H9 (cell line): ENCODE results near the gene FYTTD1. TPM values are rescaled to one million over a fixed set of nuclear protein-coding genes. Genes with fewer than 3 reads are reported as not detected.
A peak's percentile ranks its signal among the peaks of the same experiment; 100 is the strongest.

Source experiments
- DNase-seq: peaks from one replicate; pipeline ENCODE4 v3.0.0-alpha.2; 2017
- H2AFZ ChIP-seq: one replicate; pipeline ENCODE4 v1.6.1; 2013; ENCODE audit warnings: mild to moderate bottlenecking, low read length, control low read depth, moderate library complexity
- H2AK5ac ChIP-seq: 2 replicates; pipeline ENCODE4 v1.6.1; 2013; ENCODE audit warnings: low read length, control low read depth, mixed read lengths; ENCODE audit not compliant: insufficient read length
- H2BK120ac ChIP-seq: one replicate; pipeline ENCODE4 v1.6.1; 2013; ENCODE audit warnings: low read depth, mild to moderate bottlenecking, low read length, control low read depth, inconsistent platforms; ENCODE audit not compliant: poor library complexity, severe bottlenecking
- H2BK12ac ChIP-seq: 2 replicates; pipeline ENCODE4 v1.6.1; 2013; ENCODE audit warnings: low read length, control low read depth, mixed read lengths, low read depth; ENCODE audit not compliant: insufficient read length
- H2BK15ac ChIP-seq: 2 replicates; pipeline ENCODE4 v1.6.1; 2013; ENCODE audit warnings: low read depth, low read length, control low read depth
- H2BK20ac ChIP-seq: one replicate; pipeline ENCODE4 v1.6.1; 2013; ENCODE audit warnings: low read depth, mild to moderate bottlenecking, low read length, control low read depth, inconsistent platforms; ENCODE audit not compliant: poor library complexity, severe bottlenecking
- H2BK5ac ChIP-seq: 2 replicates; pipeline ENCODE4 v1.6.1; 2013; ENCODE audit warnings: low read length, control low read depth, mixed read lengths; ENCODE audit not compliant: insufficient read length
- H3K14ac ChIP-seq: 2 replicates; pipeline ENCODE4 v1.6.1; 2013; ENCODE audit warnings: low read length, control low read depth; ENCODE audit not compliant: insufficient read depth
- H3K18ac ChIP-seq: 2 replicates; pipeline ENCODE4 v1.6.1; 2013; ENCODE audit warnings: low read depth, mild to moderate bottlenecking, mixed read lengths, low read length, control low read depth; ENCODE audit not compliant: insufficient read length
- H3K23ac ChIP-seq: 2 replicates; pipeline ENCODE4 v1.6.1; 2013; ENCODE audit warnings: low read length, control low read depth, mixed read lengths, low read depth; ENCODE audit not compliant: insufficient read length
- H3K23me2 ChIP-seq: 2 replicates; pipeline ENCODE4 v1.6.1; 2013; ENCODE audit warnings: low read depth, mild to moderate bottlenecking, mixed read lengths, low read length, control low read depth; ENCODE audit not compliant: insufficient read length, poor library complexity, severe bottlenecking
- H3K27ac ChIP-seq: 2 replicates; pipeline ENCODE4 v1.5.1; 2013; ENCODE audit warnings: low read length, control low read depth, mixed read lengths, low read depth; ENCODE audit not compliant: insufficient read length
- H3K27me3 ChIP-seq: 2 replicates; pipeline ENCODE4 v1.6.1; 2013; ENCODE audit warnings: low read length, control low read depth, inconsistent platforms; ENCODE audit not compliant: insufficient read depth
- H3K4ac ChIP-seq: 2 replicates; pipeline ENCODE4 v1.6.1; 2013; ENCODE audit warnings: low read depth, mild to moderate bottlenecking, control low read depth, inconsistent platforms, low read length, moderate library complexity
- H3K4me1 ChIP-seq: 2 replicates; pipeline ENCODE4 v1.6.1; 2013; ENCODE audit warnings: low read length, control low read depth, inconsistent platforms; ENCODE audit not compliant: insufficient read depth
- H3K4me2 ChIP-seq: 2 replicates; pipeline ENCODE4 v1.6.1; 2013; ENCODE audit warnings: low read length, control low read depth, mixed read lengths; ENCODE audit not compliant: insufficient read length, insufficient read depth
- H3K56ac ChIP-seq: 2 replicates; pipeline ENCODE4 v1.6.1; 2013; ENCODE audit warnings: low read depth, mild to moderate bottlenecking, mixed read lengths, low read length, control low read depth; ENCODE audit not compliant: insufficient read length
- H3K79me1 ChIP-seq: 2 replicates; pipeline ENCODE4 v1.6.1; 2013; ENCODE audit warnings: low read depth, mild to moderate bottlenecking, moderate library complexity, low read length, control low read depth, inconsistent platforms; ENCODE audit not compliant: insufficient read depth, poor library complexity, severe bottlenecking
- H3K79me2 ChIP-seq: 2 replicates; pipeline ENCODE4 v1.6.1; 2013; ENCODE audit warnings: low read length, control low read depth, inconsistent platforms; ENCODE audit not compliant: insufficient read depth
- H3K9ac ChIP-seq: 2 replicates; pipeline ENCODE4 v1.6.1; 2013; ENCODE audit warnings: low read length, control low read depth, mixed read lengths; ENCODE audit not compliant: insufficient read length; ENCODE audit errors: extremely low read depth
- H3K9me3 ChIP-seq: one replicate; pipeline ENCODE4 v1.6.1; 2013; ENCODE audit warnings: low read depth, low read length, inconsistent platforms; ENCODE audit not compliant: control insufficient read depth
- H3T11ph ChIP-seq: one replicate; pipeline ENCODE4 v1.6.1; 2013; ENCODE audit warnings: mild to moderate bottlenecking, low read length, control low read depth, inconsistent platforms
- H4K20me1 ChIP-seq: one replicate; pipeline ENCODE4 v1.6.1; 2013; ENCODE audit not compliant: control insufficient read depth, insufficient read length, insufficient read depth
- H4K5ac ChIP-seq: 2 replicates; pipeline ENCODE4 v1.6.1; 2013; ENCODE audit warnings: low read depth, mild to moderate bottlenecking, mixed read lengths, low read length, control low read depth; ENCODE audit not compliant: insufficient read length
- H4K8ac ChIP-seq: replicated peaks from 2 replicates; pipeline ENCODE4 v1.6.1; 2013; ENCODE audit warnings: low read length, control low read depth, mixed read lengths, low read depth; ENCODE audit not compliant: insufficient read length
- H4K91ac ChIP-seq: 2 replicates; pipeline ENCODE4 v1.6.1; 2013; ENCODE audit warnings: low read depth, mild to moderate bottlenecking, moderate library complexity, mixed read lengths, low read length, control low read depth; ENCODE audit not compliant: insufficient read length
- H3K27ac Mint-ChIP-seq, 3 experiments: 2 replicates in 2 of 3; 3 replicates in 1 of 3; pipeline ENCODE4 v1.8.0; 2020 to 2021; ENCODE audit warnings: mixed read lengths in 3 of 3, mild to moderate bottlenecking in 1 of 3, moderate library complexity in 1 of 3
- H3K27me3 Mint-ChIP-seq: 2 replicates; pipeline ENCODE4 v1.8.0; 2021; ENCODE audit warnings: low read depth, mild to moderate bottlenecking, moderate library complexity, mixed read lengths
- H3K36me3 Mint-ChIP-seq, 3 experiments: 2 replicates in 2 of 3; 3 replicates in 1 of 3; pipeline ENCODE4 v1.8.0; 2020 to 2021; ENCODE audit warnings: low read depth in 3 of 3, mixed read lengths in 3 of 3; ENCODE audit not compliant: insufficient read depth in 1 of 3
- H3K4me1 Mint-ChIP-seq, 2 experiments: 2 replicates each; pipeline ENCODE4 v1.8.0; 2020; ENCODE audit warnings: mixed read lengths in 2 of 2
- H3K4me3 Mint-ChIP-seq, 2 experiments: 2 replicates in 1 of 2; 3 replicates in 1 of 2; pipeline ENCODE4 v1.8.0; 2020 to 2021; ENCODE audit warnings: mild to moderate bottlenecking in 2 of 2, mixed read lengths in 2 of 2, moderate library complexity in 1 of 2
- H3K9me3 Mint-ChIP-seq, 2 experiments: 2 replicates in 1 of 2; 3 replicates in 1 of 2; pipeline ENCODE4 v1.8.0; 2020; ENCODE audit warnings: mild to moderate bottlenecking in 2 of 2, mixed read lengths in 2 of 2, moderate library complexity in 1 of 2
- CTCF ChIP-seq: fragments of 200-600 bp; sonication (generic); conservative IDR thresholded peaks from 3 replicates; pipeline ENCODE4 v1.8.0; 2021; ENCODE audit warnings: antibody characterized with exemption, mild to moderate bottlenecking
- WGBS: extraction: QIAGEN DNeasy Blood & Tissue Kit; methylation state at CpG from one replicate; pipeline ENCODE4 v1.1.7; 2013; ENCODE audit warnings: missing lambda C conversion rate, low lambda C conversion rate, mixed read lengths; ENCODE audit not compliant: insufficient read length; ENCODE audit errors: extremely low coverage; 5-methylcytosine and 5-hydroxymethylcytosine counted together
- total RNA-seq: library from RNA; stranded (reverse); gene quantifications from 2 replicates; pipeline ENCODE4 v1.2.1, GENCODE V29; 2021

The FYTTD1 gene
- total RNA-seq, 1 experiment from 2014 or later = 19.4 TPM

GRCh38 chr3:197833930-197834715 is 84.4 kb downstream of the FYTTD1 start:
- Histone ChIP-seq H2BK12ac (no peak overlapping the region), H4K91ac (no peak overlapping the region), H3K4me2 (no peak overlapping the region), H3K23ac (no peak overlapping the region), H3K56ac (no peak overlapping the region), H3K79me1 (no peaks in the 10 kb centered on the region), H2BK5ac (no peak overlapping the region), H2AFZ (no peak overlapping the region), H3K9ac (no peak overlapping the region), H3K9me3 (no peaks in the 10 kb centered on the region), H2BK120ac (no peak overlapping the region), H2AK5ac (no peak overlapping the region), H4K8ac (no peak overlapping the region), H3K4me1 (no peaks in the 10 kb centered on the region), H3K27ac (no peak overlapping the region), H2BK15ac (no peak overlapping the region), H4K20me1 (no peaks in the 10 kb centered on the region), H3K18ac (no peak overlapping the region), H3K14ac (no peak overlapping the region), H3T11ph (no peak overlapping the region), H3K27me3 (no peaks in the 10 kb centered on the region), H4K5ac (no peak overlapping the region), H3K79me2 (no peaks in the 10 kb centered on the region), H2BK20ac (no peak overlapping the region), H3K23me2 (no peaks in the 10 kb centered on the region), H3K4ac (no peak overlapping the region)
- no peaks in the 10 kb centered on the region for H3K9me3 Mint-ChIP-seq
- no peak overlapping the region for H3K4me3 Mint-ChIP-seq
- no peaks in the 10 kb centered on the region for H3K4me1 Mint-ChIP-seq
- H3K36me3 Mint-ChIP-seq = peaks cover 21 to 63% (median 44%) of the 10 kb centered on the region in 3 experiments; a peak in 6 of 7 replicates
- H3K27me3 Mint-ChIP-seq = no peaks in the 10 kb centered on the region
- no peak for DNase-seq
- peak overlapping the region in 2 of 3 experiments; percentile 45 to 88; a peak in 3 of 7 replicates for H3K27ac Mint-ChIP-seq
- no peak for TF ChIP-seq CTCF
- WGBS = no CpG with 5 or more reads among the region's 8 CpGs
